ENCODE data around the gene MACROD2. TPM values are rescaled to one million over a fixed set of nuclear protein-coding genes. Genes with fewer than 3 reads are reported as not detected.

The MACROD2 gene
- total RNA-seq, 1 donor from 2014 or later = not detected

DNA sequence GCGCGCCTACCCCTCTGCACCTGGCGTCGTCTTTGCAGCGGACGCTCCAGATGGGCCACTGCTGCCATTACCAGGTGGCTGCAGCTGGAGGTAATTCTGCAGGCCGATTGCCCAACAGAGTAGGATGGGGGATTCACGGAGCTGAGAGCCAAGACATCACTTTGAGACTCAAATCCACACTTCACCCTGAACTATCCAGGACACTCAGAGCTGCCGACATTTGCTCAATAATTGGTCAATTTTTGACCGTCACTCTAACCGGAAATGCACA is 1037.0 kb downstream of the MACROD2 start:
- Mint-ChIP-seq H3K4me3 (no peak overlapping the region), H3K9me3 (peaks cover 7% of the 10 kb centered on the region), H3K4me1 (ENCODE audit: low read depth) (no peaks in the 10 kb centered on the region), H3K27ac (no peak overlapping the region), H3K27me3 (ENCODE audit: insufficient read depth) (no peaks in the 10 kb centered on the region), H3K36me3 (ENCODE audit: low read depth) (no peaks in the 10 kb centered on the region)
- no peak for DNase-seq (ENCODE audit: low spot score)
- intact Hi-C loops (cut with micrococcal nuclease) = no loop called here

DNA sequence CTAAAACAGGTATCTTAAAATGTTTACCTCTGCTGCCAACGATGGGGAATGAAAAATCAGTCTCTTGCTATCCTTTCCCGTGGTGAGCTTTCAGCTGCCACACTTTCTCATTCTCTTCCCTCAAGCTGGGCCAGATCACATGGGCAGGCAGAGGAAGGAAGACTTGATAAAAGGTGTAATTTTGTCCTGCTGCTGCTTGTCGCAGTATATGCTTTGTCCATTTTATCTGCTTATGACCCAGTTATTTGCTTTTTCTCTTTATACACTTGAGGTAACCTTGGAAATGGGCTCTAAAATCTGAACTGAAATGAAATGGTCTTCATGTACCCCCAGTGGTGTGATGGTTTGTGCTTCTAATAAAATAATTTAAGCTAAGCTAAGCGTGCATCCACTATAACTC is 1038.0 kb downstream of the MACROD2 start:
- Mint-ChIP-seq H3K36me3 (ENCODE audit: low read depth) (no peaks in the 10 kb centered on the region), H3K9me3 (peaks cover 7% of the 10 kb centered on the region), H3K4me1 (ENCODE audit: low read depth) (no peaks in the 10 kb centered on the region), H3K4me3 (no peak overlapping the region), H3K27ac (no peak overlapping the region), H3K27me3 (ENCODE audit: insufficient read depth) (no peaks in the 10 kb centered on the region)
- intact Hi-C loops (cut with micrococcal nuclease) = no loop called here
- DNase-seq (ENCODE audit: low spot score) = no peak

DNA sequence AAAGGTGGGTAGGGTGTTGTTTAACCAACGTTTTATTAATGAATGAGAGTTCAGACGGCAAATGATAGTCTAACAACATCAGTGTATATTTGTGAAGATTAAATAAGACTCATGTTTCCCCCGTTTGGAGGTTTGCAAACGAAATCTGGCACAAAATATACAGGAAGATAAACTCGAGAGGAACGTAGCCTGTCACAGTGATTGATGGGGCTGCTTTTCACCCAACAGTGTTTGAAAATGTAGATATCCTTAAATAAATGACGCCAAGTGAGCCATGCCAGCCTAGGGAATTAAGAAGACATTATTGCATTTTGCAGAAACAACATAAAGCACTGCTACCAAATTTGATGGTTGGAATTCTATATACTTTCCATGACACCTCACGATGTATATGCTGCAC is 1038.6 kb downstream of the MACROD2 start:
- H3K4me1 Mint-ChIP-seq (ENCODE audit: low read depth) = no peaks in the 10 kb centered on the region
- intact Hi-C loops (cut with micrococcal nuclease) = no loop called here
- no peak overlapping the region for H3K27ac Mint-ChIP-seq

DNA sequence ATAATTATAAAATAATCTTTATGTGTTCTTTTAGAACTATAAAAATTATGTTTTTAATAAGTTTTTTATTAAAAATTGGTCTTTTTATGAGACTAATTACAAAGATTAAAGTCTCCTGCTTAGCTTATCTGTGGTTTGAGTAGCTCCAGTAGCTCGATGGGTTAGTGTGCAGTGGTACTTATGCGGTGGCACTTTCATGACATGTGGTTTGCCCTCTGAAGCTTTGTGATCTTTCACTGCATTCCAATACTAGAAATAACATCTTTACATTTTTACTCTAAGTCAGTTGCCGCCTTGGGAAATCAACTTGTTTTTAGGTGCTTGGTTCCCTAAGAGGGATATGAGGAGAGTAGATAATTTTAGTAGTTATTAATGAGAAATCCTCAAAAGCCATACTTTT is 1041.6 kb downstream of the MACROD2 start:
- Mint-ChIP-seq H3K36me3 (ENCODE audit: low read depth) (no peaks in the 10 kb centered on the region), H3K4me1 (ENCODE audit: low read depth) (no peaks in the 10 kb centered on the region), H3K9me3 (peaks cover 7% of the 10 kb centered on the region), H3K27ac (no peak overlapping the region), H3K4me3 (no peak overlapping the region), H3K27me3 (ENCODE audit: insufficient read depth) (no peaks in the 10 kb centered on the region)
- DNase-seq (ENCODE audit: low spot score) = no peak
- intact Hi-C loops (cut with micrococcal nuclease) = no loop called here

More for the DNA sequence above, 1038.6 kb downstream of the MACROD2 start:
- Mint-ChIP-seq H3K4me3 (no peak overlapping the region), H3K9me3 (peaks cover 7% of the 10 kb centered on the region), H3K36me3 (ENCODE audit: low read depth) (no peaks in the 10 kb centered on the region), H3K27me3 (ENCODE audit: insufficient read depth) (no peaks in the 10 kb centered on the region)
- DNase-seq (ENCODE audit: low spot score) = no peak

DNA sequence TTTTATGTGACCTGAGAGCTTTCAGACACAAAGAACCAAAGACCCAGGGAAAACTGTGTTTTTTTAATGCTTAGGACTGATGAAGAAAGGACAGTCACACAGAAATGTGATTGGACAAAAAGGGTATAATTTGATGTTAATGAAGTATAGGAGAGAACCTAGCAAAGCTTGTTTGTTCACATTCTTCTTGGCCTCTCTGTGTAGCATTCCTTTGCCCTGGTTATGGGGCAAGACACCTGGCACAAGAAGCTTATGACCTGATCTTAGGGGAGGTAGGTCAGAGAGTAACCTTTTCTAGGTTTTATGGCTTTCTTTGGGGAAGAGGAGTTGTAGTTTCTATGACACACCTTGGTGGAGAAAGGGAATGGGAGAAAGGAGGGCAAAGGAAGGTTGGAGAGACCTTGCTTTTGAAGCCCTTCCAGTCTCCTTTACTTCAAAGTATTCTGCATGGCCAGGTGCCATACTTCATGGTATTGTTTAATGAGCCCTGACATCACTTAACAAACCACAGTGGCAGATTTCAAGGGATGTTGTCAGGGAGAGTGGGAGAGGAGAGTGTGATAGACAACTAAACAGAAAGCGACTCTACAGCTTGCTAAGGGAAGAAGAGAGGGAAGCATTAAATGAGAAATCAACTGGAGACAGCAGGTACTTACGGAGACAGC is 1043.9 kb downstream of the MACROD2 start:
- H3K27ac Mint-ChIP-seq = no peak overlapping the region

DNA sequence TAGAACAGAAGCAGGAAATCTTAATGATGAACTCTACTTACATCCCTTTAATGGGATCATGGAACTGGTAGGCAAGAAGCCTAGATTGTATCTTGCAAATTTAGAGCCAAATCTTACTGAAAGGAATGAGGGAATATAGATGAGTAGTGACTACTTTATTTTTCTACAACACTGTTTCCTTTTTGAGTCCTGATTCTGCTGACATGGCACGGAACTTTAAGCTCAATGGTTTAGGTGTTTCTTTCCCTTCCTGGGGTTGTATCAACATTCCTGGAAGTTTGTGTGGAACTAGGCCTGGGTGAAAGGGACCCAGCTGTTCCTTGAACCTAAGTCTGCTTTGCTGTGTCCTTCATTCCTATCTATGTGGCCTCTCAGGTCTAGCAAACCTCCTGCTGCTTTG is 1047.4 kb downstream of the MACROD2 start:
- DNase-seq (ENCODE audit: low spot score) = no peak
- intact Hi-C loops (cut with micrococcal nuclease) = no loop called here

More for the DNA sequence above, 1043.9 kb downstream of the MACROD2 start:
- Mint-ChIP-seq H3K4me3 (no peak overlapping the region), H3K9me3 (peaks cover 6% of the 10 kb centered on the region), H3K36me3 (ENCODE audit: low read depth) (no peaks in the 10 kb centered on the region), H3K4me1 (ENCODE audit: low read depth) (no peaks in the 10 kb centered on the region), H3K27me3 (ENCODE audit: insufficient read depth) (no peaks in the 10 kb centered on the region)
- DNase-seq (ENCODE audit: low spot score) = no peak
- intact Hi-C loops (cut with micrococcal nuclease) = no loop called here

DNA sequence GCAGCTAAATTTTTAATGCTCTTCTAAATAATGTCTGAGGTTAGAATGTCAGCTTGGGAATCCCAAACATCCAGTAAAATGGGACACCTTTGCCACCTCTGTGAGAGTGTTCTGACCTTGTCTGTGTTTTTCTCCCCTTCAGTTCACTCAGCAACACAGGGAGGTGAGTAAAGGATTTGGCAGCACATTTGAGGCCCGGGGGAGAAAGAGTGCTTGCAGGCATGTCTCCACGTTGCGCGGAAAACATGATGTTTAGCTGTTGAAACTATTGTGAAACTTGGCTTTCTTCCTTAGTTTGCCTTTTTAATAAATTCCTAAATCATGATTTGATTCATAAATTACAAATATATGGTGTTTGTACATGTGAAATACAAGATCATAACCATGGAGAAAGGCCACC is 1049.9 kb downstream of the MACROD2 start:
- no peak overlapping the region for H3K27ac Mint-ChIP-seq
- no peaks in the 10 kb centered on the region for H3K4me1 Mint-ChIP-seq (ENCODE audit: low read depth)
- DNase-seq (ENCODE audit: low spot score) = no peak

More for the DNA sequence above, 1047.4 kb downstream of the MACROD2 start:
- H3K27me3 Mint-ChIP-seq (ENCODE audit: insufficient read depth) = no peaks in the 10 kb centered on the region
- no peaks in the 10 kb centered on the region for H3K36me3 Mint-ChIP-seq (ENCODE audit: low read depth)
- H3K4me3 Mint-ChIP-seq = no peak overlapping the region
- no peaks in the 10 kb centered on the region for H3K4me1 Mint-ChIP-seq (ENCODE audit: low read depth)
- H3K9me3 Mint-ChIP-seq = peaks cover 17% of the 10 kb centered on the region
- H3K27ac Mint-ChIP-seq = no peak overlapping the region

DNA sequence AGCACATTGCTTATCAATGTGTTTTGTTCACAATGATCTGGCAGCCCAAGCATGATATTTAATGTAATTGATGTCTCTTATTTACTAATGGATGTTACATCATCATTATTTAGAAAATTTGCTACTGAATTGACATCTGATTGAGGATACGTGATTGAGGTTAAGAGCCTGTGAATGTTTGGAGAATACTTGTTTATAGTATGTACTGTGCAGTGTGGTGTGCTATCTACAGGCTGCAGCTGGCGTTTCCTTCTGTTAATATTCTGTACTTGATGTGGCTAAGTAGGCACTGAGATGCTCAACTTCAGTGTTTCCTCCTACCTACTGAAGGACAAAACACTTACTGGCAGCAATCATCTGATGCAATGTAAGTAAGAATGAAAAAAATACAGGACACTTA is 1051.7 kb downstream of the MACROD2 start:
- no peak for DNase-seq (ENCODE audit: low spot score)
- H3K36me3 Mint-ChIP-seq (ENCODE audit: low read depth) = no peaks in the 10 kb centered on the region

More for the DNA sequence above, 1049.9 kb downstream of the MACROD2 start:
- no peaks in the 10 kb centered on the region for H3K36me3 Mint-ChIP-seq (ENCODE audit: low read depth)
- no peak overlapping the region for H3K4me3 Mint-ChIP-seq
- H3K9me3 Mint-ChIP-seq = peaks cover 17% of the 10 kb centered on the region
- intact Hi-C loops (cut with micrococcal nuclease) = no loop called here
- no peaks in the 10 kb centered on the region for H3K27me3 Mint-ChIP-seq (ENCODE audit: insufficient read depth)

DNA sequence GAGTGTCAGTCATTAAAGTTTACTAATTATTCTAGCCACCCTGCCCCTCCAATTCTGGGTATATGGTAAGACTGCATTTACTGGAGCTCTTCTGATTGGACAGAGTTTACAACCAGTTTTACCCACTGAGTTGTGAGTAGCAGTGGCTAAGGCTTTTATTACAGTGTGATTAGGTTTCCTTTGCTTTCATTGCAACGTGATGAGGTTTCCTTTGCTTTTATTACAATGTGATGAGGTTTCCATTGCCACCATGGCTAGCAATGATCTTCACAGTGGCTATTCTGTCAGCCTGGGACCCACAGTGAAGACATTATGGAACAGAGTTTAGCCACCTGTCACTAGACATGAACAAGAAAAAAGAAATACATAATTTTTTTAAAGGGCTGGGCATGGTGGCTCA is 1052.3 kb downstream of the MACROD2 start:
- Mint-ChIP-seq H3K4me3 (no peak overlapping the region), H3K27ac (no peak overlapping the region), H3K36me3 (ENCODE audit: low read depth) (no peaks in the 10 kb centered on the region), H3K9me3 (peaks cover 20% of the 10 kb centered on the region), H3K4me1 (ENCODE audit: low read depth) (no peaks in the 10 kb centered on the region), H3K27me3 (ENCODE audit: insufficient read depth) (no peaks in the 10 kb centered on the region)
- intact Hi-C loops (cut with micrococcal nuclease) = no loop called here
- DNase-seq (ENCODE audit: low spot score) = no peak

More for the DNA sequence above, 1051.7 kb downstream of the MACROD2 start:
- intact Hi-C loops (cut with micrococcal nuclease) = no loop called here
- peaks cover 17% of the 10 kb centered on the region for H3K9me3 Mint-ChIP-seq
- H3K27ac Mint-ChIP-seq = no peak overlapping the region
- H3K4me3 Mint-ChIP-seq = no peak overlapping the region
- no peaks in the 10 kb centered on the region for H3K27me3 Mint-ChIP-seq (ENCODE audit: insufficient read depth)
- no peaks in the 10 kb centered on the region for H3K4me1 Mint-ChIP-seq (ENCODE audit: low read depth)

DNA sequence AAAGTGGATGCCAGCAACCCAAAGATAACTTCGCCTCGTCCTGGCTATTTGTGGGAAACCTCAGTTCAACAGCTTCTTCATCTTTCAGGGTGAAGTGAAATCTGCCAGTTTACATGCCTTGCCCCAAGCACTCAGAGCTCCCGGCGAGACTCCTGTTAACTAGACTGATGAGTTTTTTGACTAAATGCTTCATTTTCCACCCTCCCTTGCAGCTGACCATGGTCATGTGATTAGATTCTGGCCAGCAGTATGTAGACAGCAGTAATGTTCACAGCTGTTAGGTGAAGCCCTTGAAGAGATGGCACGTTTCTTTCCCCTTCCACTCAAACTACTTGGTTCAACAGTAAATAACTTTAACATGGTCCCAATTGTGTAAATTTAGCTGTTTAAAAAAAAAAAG is 1060.9 kb downstream of the MACROD2 start:
- Mint-ChIP-seq H3K27me3 (ENCODE audit: insufficient read depth) (no peaks in the 10 kb centered on the region), H3K9me3 (peaks cover 5% of the 10 kb centered on the region), H3K36me3 (ENCODE audit: low read depth) (no peaks in the 10 kb centered on the region), H3K4me3 (no peak overlapping the region), H3K27ac (no peak overlapping the region), H3K4me1 (ENCODE audit: low read depth) (no peaks in the 10 kb centered on the region)
- no peak for DNase-seq (ENCODE audit: low spot score)
- intact Hi-C loops (cut with micrococcal nuclease) = no loop called here

DNA sequence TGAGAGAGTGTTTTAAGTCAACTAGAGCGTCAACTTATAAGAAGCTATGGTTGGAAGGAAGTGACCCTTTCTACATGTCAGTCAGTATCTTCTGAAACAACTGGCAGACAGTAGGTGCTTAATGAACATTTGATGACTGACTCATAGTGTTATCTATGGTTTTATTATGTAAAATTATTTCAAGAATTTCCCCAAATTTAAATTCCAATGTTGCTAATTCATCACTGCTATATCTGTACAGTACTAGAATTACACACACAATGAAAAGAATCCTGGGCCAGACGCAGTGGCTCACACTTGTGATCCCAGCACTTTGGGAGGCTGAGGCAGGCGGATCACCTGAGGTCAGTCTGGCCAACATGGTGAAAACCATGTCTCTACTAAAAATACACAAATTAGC is 1063.5 kb downstream of the MACROD2 start:
- Mint-ChIP-seq H3K27ac (no peak overlapping the region), H3K4me3 (no peak overlapping the region), H3K9me3 (no peaks in the 10 kb centered on the region), H3K36me3 (ENCODE audit: low read depth) (no peaks in the 10 kb centered on the region), H3K27me3 (ENCODE audit: insufficient read depth) (no peaks in the 10 kb centered on the region), H3K4me1 (ENCODE audit: low read depth) (no peaks in the 10 kb centered on the region)
- DNase-seq (ENCODE audit: low spot score) = no peak
- intact Hi-C loops (cut with micrococcal nuclease) = no loop called here

DNA sequence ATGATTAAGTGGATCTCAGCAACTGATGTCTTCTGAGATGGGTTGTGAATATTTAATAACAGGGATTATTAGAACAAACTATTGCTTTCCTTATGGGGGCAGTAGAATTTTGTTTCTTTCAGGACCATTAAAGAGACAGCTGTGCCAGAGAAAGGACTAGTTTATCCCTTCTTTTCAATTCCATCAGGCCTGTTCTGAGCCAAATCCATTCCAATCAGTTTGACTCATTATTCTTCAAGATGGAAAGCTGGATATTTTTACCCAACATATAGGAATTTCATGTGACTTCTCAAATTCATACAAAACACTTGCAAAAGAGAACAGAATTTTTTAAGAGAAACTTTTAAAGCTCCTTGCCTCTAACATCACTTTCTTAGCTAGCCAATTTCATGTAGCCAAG is 1064.1 kb downstream of the MACROD2 start:
- Mint-ChIP-seq H3K4me3 (no peak overlapping the region), H3K36me3 (ENCODE audit: low read depth) (no peaks in the 10 kb centered on the region), H3K9me3 (no peaks in the 10 kb centered on the region), H3K27me3 (ENCODE audit: insufficient read depth) (no peaks in the 10 kb centered on the region), H3K27ac (no peak overlapping the region), H3K4me1 (ENCODE audit: low read depth) (no peaks in the 10 kb centered on the region)
- intact Hi-C loops (cut with micrococcal nuclease) = no loop called here
- DNase-seq (ENCODE audit: low spot score) = no peak

DNA sequence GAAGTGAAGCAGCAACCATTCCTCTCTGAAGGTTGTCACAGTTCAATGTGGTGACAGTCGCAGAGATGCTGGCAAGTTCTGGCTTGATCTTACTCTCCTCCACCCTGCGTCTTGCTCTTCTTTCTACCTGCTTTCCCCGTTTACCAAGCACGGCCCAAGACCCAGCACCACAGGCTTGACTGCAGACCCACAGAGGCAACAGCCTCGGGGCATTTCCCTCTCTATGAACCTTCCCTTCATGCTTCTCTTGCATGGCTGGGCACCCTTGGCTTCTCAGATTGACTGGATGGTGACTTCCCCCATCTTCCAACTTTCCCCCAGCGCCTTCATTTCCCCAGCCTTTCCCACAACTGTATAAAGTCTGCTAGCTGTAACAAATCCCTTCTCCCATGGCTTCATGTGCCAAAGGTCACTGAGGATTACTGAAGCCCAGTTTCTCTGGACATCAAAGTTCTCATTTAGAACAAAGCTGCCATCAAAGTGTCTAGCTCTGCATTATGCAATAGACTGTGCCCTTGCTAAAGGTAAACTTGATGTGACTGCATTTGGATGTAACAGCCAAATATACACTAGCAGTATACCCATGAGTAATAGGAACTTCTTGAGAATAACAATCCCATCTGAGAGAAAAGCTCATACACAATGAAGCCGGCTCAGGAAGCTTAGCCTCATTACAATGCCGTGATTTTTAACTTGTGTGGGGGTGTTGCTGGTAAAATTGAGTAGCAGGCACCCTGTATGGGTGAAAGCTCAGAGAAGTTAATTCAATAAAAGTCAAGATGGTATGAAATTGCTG is 1065.1 kb downstream of the MACROD2 start:
- Mint-ChIP-seq H3K9me3 (no peaks in the 10 kb centered on the region), H3K4me1 (ENCODE audit: low read depth) (no peaks in the 10 kb centered on the region), H3K27me3 (ENCODE audit: insufficient read depth) (no peaks in the 10 kb centered on the region), H3K36me3 (ENCODE audit: low read depth) (no peaks in the 10 kb centered on the region), H3K4me3 (no peak overlapping the region), H3K27ac (no peak overlapping the region)
- DNase-seq (ENCODE audit: low spot score) = no peak
- intact Hi-C loops (cut with micrococcal nuclease) = no loop called here
